NCI-H748 (cell line): ENCODE data around the gene CREB3L1.
"Not testable (repeated sequence)": the region's sequence is repeated elsewhere in the genome, so short reads cannot be mapped to it uniquely, and the experiment has no call there.

ENCODE experiments used
- DNase-seq: peaks from one replicate; lab custom pipeline; 2025; ENCODE audit not compliant: unreplicated experiment; lab: John Stamatoyannopoulos, UW

Gene CREB3L1

GRCh38 chr11:46295312-46296058 lies 18.0 kb downstream of the CREB3L1 start:
- DNase-seq, result peak; percentile 82

GRCh38 chr11:46296059-46296527 lies 18.6 kb downstream of the CREB3L1 start:
- DNase-seq, result no peak

- peak; percentile 18 for DNase-seq
Measured at GRCh38 chr11:46296528-46297448, 19.3 kb downstream of the CREB3L1 start.

GRCh38 chr11:46298699-46299433 lies 21.4 kb downstream of the CREB3L1 start:
- no peak for DNase-seq

GRCh38 chr11:46299451-46299961 lies 22.0 kb downstream of the CREB3L1 start:
- no peak for DNase-seq

GRCh38 chr11:46300270-46300669 lies 22.8 kb downstream of the CREB3L1 start:
- no peak for DNase-seq

GRCh38 chr11:46302866-46303265 lies 25.4 kb downstream of the CREB3L1 start:
- DNase-seq, result no peak

GRCh38 chr11:46304036-46304435 lies 26.6 kb downstream of the CREB3L1 start:
- DNase-seq, result not testable (repeated sequence)

GRCh38 chr11:46304605-46305179 lies 27.2 kb downstream of the CREB3L1 start:
- DNase-seq, result no peak

GRCh38 chr11:46305295-46305694 lies 27.8 kb downstream of the CREB3L1 start:
- DNase-seq, result no peak

GRCh38 chr11:46306296-46306853 lies 28.9 kb downstream of the CREB3L1 start:
- DNase-seq, result no peak

GRCh38 chr11:46307369-46307768 lies 29.9 kb downstream of the CREB3L1 start:
- no peak for DNase-seq

GRCh38 chr11:46307785-46308341 lies 30.4 kb downstream of the CREB3L1 start:
- no peak for DNase-seq

- peak; percentile 71 for DNase-seq
Measured at GRCh38 chr11:46308631-46309419, 31.4 kb downstream of the CREB3L1 start.

GRCh38 chr11:46309814-46310259 lies 32.4 kb downstream of the CREB3L1 start:
- DNase-seq, result no peak

- DNase-seq, result peak; percentile 82
Measured at GRCh38 chr11:46315033-46315738, 37.7 kb downstream of the CREB3L1 start.

- DNase-seq, result no peak
Measured at GRCh38 chr11:46315783-46316563, 38.5 kb downstream of the CREB3L1 start.

GRCh38 chr11:46319074-46319453 lies 41.6 kb downstream of the CREB3L1 start:
- DNase-seq, result no peak
